ENCODE results near the gene DMC1.
"Not testable (repeated sequence)": the region's sequence is repeated elsewhere in the genome, so short reads cannot be mapped to it uniquely, and the experiment has no call there.

Gene DMC1

GRCh38 chr22:38497869-38498268 lies 72.1 kb downstream of the DMC1 start:
- DNase-seq: no peak

DNA sequence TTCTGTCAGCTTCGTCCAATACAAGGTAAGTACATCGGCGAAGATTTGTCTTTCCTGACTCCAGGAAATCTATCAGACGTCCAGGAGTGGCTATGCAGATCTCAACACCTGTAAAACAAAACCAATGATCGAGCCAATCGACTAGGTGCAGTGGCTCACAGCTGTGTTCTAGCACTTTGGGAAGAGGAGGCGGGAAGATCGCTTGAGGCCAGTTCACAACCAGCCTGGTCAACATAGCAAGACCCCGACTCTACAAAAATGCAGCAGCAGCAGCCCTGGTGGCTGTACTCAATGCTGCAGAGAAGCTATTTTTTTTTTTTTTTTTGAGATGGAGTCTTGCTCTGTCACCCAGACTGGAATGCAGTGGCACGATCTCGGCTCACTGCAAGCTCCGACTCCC lies 75.0 kb downstream of the DMC1 start:
- no peak for DNase-seq

GRCh38 chr22:38494498-38494897 lies 75.5 kb downstream of the DMC1 start:
- no peak for DNase-seq

- no peak for DNase-seq
Measured at GRCh38 chr22:38491707-38492348, 78.2 kb downstream of the DMC1 start.

DNA sequence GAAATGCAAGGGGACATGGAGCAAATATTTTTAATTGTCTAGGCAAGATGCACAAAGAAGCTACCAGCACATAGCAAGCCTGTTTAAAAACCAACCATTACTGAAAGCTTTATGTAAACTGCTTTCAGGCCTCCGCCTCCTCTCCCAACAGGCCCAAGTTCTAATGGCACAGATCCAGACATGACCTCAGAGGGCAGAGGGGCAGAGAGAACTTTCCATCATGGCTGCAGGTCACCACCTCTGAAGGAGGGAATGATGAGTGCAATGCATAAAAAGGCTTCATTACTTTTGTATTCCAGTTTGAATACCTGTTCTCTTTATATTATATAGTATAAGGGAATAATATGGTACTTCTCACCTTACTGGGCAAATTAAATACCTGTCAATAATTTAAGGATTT lies 79.1 kb downstream of the DMC1 start:
- DNase-seq: no peak

GRCh38 chr22:38490475-38490874 lies 79.5 kb downstream of the DMC1 start:
- no peak for DNase-seq

GRCh38 chr22:38489561-38490145 lies 80.3 kb downstream of the DMC1 start:
- DNase-seq: no peak

DNA sequence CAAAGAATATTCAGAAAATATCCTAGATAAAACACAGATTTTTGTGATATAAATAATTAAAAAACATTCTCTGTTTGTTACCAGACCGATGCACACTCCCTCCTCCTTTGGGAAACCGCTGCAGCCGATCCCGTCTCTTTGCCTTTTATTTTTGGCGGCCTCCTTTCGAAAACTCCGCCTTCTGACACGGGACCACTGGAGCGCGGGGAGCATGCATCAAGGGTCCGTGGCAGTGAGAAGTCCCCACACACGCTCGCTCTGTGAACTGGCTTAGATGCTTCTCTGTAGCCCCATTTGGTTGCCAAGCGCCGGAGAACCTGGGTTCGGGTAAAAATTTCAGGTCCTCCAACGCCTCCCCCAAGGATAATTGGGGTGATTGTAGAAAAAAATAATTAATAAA lies 80.8 kb downstream of the DMC1 start:
- no peak for DNase-seq

DNA sequence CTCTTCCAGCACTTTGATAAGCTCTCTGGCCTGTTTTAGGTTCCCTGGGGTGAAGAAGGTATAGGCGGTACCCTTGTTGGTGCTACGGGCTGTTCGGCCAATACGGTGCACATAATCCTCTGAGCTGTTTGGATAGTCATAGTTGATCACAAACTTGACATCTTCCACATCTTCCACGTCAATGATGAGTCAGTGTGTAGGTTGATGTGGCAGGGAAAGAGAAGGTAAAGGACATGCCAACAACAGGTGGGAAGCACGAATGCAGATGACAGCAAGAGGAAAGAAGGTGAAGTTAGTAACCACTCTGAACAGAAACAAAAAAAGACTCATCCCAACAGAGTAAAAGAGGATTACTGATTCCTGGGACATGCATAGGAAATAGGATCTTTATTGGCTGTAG lies 82.0 kb downstream of the DMC1 start:
- no peak for DNase-seq

- DNase-seq: no peak
Measured at GRCh38 chr22:38485783-38486182, 84.2 kb downstream of the DMC1 start.

- DNase-seq: no peak
Measured at GRCh38 chr22:38484244-38484643, 85.7 kb downstream of the DMC1 start.

GRCh38 chr22:38482662-38483308 lies 87.2 kb downstream of the DMC1 start:
- no peak for DNase-seq

GRCh38 chr22:38481871-38482332 lies 88.1 kb downstream of the DMC1 start:
- DNase-seq: no peak

DNA sequence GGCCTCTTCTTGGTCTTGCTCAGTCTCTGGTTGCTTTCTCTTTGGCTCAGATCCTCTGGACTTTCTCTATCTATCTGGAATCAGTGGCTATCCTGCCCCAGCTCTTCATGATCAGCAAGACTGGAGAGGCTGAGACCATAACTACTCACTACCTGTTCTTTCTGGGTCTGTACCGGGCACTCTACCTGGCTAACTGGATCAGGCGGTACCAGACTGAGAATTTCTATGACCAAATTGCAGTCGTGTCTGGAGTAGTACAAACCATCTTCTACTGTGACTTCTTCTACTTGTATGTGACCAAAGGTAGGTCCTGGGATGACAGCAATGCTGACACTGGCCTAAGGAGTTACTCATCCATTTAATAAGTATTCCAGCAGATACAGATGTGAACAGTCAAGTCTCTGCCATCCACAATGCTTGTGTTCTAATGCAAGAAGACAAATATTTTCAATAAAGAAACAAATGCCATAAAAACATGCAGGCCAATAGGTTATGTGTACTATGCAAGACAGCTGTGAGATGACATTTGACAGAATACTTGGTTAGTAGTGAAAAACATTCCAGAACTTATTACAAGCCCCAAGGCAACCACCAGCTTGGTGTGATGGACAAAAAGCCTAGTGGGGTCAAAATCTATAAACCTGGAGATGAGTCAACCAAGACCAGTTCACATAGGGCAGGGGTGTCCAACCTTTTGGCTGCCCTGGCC lies 88.7 kb downstream of the DMC1 start:
- no peak for DNase-seq

DNA sequence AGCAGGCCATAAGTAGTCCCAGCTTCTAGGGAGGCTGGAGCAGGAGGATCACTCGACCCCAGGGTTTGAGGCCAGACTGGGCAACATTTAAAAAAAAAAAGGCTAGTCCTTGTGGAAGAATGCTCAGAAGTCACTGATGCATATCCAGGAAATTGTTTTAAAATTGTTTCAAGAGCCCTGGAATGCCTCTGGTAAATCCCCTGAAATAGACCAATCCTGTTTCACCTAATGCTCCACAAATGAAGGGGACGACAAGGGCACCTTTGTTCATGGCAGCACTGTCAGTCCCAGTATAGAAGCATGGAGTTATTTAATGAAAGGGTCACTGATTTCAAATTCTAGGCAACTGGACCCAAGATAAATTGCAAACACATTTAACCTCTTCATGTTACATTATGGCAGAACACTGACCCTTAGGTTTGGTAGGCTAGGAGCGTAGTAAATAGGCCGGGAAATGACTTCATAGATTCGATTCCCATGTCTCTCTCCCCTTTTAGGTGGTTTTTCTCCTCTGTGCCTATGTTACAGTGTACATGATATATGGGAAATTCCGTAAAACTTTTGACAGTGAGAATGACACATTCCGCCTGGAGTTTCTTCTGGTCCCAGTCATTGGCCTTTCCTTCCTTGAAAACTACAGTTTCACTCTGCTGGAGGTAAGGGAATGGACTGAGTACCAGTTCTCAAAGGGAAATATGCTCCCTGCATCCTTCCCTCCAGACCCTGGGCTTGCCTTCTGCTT lies 90.7 kb downstream of the DMC1 start:
- DNase-seq: no peak

GRCh38 chr22:38477585-38477984 lies 92.4 kb downstream of the DMC1 start:
- no peak for DNase-seq

GRCh38 chr22:38474003-38474607 lies 95.9 kb downstream of the DMC1 start:
- DNase-seq: no peak

- no peak for DNase-seq
Measured at GRCh38 chr22:38471237-38471636, 98.7 kb downstream of the DMC1 start.

- not testable (repeated sequence) for DNase-seq
Measured at GRCh38 chr22:38470179-38470578, 99.8 kb downstream of the DMC1 start.

GRCh38 chr22:38469306-38469781 lies 100.6 kb downstream of the DMC1 start:
- no peak for DNase-seq

Data from AML-193 (cell line).